Fibroblast of upper back skin (primary cell): ENCODE results near the gene USP15.

ENCODE experiments used
- DNase-seq: peaks from one replicate; pipeline ENCODE4 v3.0.0-alpha.2; 2013

USP15 gene

GRCh38 chr12:62259993-62260732 lies at the start of gene USP15:
TSS of gene USP15 (plus strand) at chr12:62260404. CDS start at chr12:62260415, 11 bp downstream.
- peak; percentile 97 for DNase-seq

- peak; percentile 25 for DNase-seq
Observed at GRCh38 chr12:62210422-62210821, 49.8 kb upstream of the USP15 start.

GRCh38 chr12:62211510-62211909 lies 48.7 kb upstream of the USP15 start:
- DNase-seq, result no peak

- DNase-seq, result no peak
Observed at GRCh38 chr12:62214846-62215245, 45.4 kb upstream of the USP15 start.

- DNase-seq, result no peak
Observed at GRCh38 chr12:62215506-62215905, 44.7 kb upstream of the USP15 start.

- DNase-seq, result no peak
Observed at GRCh38 chr12:62217466-62218194, 42.6 kb upstream of the USP15 start.

- no peak for DNase-seq
Observed at GRCh38 chr12:62221107-62221506, 39.1 kb upstream of the USP15 start.

- DNase-seq, result no peak
Observed at GRCh38 chr12:62224601-62225000, 35.6 kb upstream of the USP15 start.

- DNase-seq, result no peak
Observed at GRCh38 chr12:62227091-62227490, 33.1 kb upstream of the USP15 start.

- no peak for DNase-seq
Observed at GRCh38 chr12:62230652-62231051, 29.6 kb upstream of the USP15 start.

- DNase-seq, result no peak
Observed at GRCh38 chr12:62232143-62232729, 28.0 kb upstream of the USP15 start.

- DNase-seq, result no peak
Observed at GRCh38 chr12:62233805-62234204, 26.4 kb upstream of the USP15 start.

GRCh38 chr12:62239571-62239970 lies 20.6 kb upstream of the USP15 start:
- no peak for DNase-seq

GRCh38 chr12:62247281-62248045 lies 12.7 kb upstream of the USP15 start:
- DNase-seq, result no peak

GRCh38 chr12:62248873-62249272 lies 11.3 kb upstream of the USP15 start:
- peak; percentile 55 for DNase-seq

GRCh38 chr12:62249419-62249818 lies 10.8 kb upstream of the USP15 start:
- DNase-seq, result no peak

GRCh38 chr12:62250671-62251608 lies 9.3 kb upstream of the USP15 start:
- peak; percentile 44 for DNase-seq

- DNase-seq, result no peak
Observed at GRCh38 chr12:62251609-62251958, 8.6 kb upstream of the USP15 start.

GRCh38 chr12:62252576-62252975 lies 7.6 kb upstream of the USP15 start:
- DNase-seq, result no peak

GRCh38 chr12:62254967-62255366 lies 5.2 kb upstream of the USP15 start:
- no peak for DNase-seq

GRCh38 chr12:62256408-62257096 lies 3.7 kb upstream of the USP15 start:
- DNase-seq, result no peak

- no peak for DNase-seq
Observed at GRCh38 chr12:62258231-62258630, 2.0 kb upstream of the USP15 start.
